ENCODE data around the gene APH1B.
A peak's percentile ranks its signal among the peaks of the same experiment; 100 is the strongest.
"Not testable (repeated sequence)": the region's sequence is repeated elsewhere in the genome, so short reads cannot be mapped to it uniquely, and the experiment has no call there.

The APH1B gene

DNA sequence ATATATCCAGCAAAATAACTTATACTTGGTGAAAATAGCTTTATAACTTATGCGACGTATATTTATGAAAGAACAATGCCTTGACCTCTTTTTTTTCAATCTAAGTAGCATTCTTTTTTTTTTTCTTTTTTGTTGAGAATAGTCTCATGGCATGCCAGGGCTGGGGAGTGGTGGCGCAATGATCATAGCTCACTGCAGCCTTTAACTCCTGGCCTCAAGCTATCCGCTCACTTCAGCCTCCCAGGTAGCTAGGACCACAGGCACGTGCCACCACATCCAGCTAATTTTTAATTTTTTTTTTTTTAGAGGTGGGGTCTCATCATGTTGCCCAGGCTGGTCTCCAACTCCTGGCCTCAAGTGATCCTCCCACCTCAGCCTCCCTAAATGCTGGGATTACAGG is 44.5 kb upstream of the APH1B start:
- in situ Hi-C loops (cut with HindIII; ENCODE audit: low pct_ligation_motif_present, low sequenced_read_pairs), result no loop called here
- peak overlapping the region; percentile 99 for H3K27ac ChIP-seq
- DNase-seq, result no peak

DNA sequence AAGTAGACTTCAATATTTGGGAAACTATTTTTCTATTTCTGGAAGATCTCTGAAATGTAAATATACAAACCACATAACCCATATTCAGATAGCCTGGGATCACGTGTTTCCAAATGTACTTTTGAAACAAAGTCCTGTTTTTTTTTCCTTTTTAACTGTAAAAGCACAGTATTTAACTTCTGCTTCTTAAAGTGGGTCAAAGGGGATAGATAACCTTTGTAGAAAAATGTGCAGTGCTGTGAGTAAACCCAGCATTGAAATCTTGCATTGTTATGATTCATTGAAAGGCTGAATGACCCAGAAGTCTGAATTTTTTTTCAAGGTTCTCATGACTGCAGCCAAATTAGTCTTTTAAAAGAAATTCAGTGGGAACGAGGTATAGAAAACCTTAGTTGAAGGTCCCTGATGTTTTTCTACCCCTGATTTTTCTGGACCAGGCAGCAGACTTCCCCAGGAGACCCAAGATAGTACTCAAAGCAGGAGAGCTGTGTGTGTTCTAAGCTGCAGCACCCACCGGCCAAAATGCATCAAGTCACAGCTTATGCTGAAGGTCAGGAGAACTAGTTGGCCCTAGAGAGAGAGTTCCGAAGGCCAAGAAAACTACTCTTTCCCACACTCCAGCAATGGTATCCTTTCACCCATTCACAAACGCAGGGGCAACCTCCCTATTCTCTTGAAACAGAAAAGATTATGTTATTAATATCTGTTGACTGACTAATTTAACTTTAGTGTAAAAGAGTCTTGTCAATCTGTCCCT is 43.6 kb upstream of the APH1B start:
- TF ChIP-seq, protein P1, sequence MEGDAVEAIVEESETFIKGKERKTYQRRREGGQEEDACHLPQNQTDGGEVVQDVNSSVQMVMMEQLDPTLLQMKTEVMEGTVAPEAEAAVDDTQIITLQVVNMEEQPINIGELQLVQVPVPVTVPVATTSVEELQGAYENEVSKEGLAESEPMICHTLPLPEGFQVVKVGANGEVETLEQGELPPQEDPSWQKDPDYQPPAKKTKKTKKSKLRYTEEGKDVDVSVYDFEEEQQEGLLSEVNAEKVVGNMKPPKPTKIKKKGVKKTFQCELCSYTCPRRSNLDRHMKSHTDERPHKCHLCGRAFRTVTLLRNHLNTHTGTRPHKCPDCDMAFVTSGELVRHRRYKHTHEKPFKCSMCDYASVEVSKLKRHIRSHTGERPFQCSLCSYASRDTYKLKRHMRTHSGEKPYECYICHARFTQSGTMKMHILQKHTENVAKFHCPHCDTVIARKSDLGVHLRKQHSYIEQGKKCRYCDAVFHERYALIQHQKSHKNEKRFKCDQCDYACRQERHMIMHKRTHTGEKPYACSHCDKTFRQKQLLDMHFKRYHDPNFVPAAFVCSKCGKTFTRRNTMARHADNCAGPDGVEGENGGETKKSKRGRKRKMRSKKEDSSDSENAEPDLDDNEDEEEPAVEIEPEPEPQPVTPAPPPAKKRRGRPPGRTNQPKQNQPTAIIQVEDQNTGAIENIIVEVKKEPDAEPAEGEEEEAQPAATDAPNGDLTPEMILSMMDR (IDR thresholded peaks at IDR 0.05; ENCODE audit: low read depth, low read length, missing control alignments), result no peak
- H3K36me3 ChIP-seq (replicated peaks), result no peaks in the 10 kb centered on the region
- DNase-seq, result peak; percentile 83
- H3K27me3 ChIP-seq (replicated peaks), result no peaks in the 10 kb centered on the region
- peak overlapping the region; percentile 99 for H3K27ac ChIP-seq
- in situ Hi-C loops (cut with HindIII; ENCODE audit: low pct_ligation_motif_present, low sequenced_read_pairs), result no loop called here
- no peak overlapping the region for H3K4me3 ChIP-seq (ENCODE audit: low read depth, low read length)

More for the DNA sequence above, 44.5 kb upstream of the APH1B start:
- no peak overlapping the region for H3K4me3 ChIP-seq (ENCODE audit: low read depth, low read length)
- TF ChIP-seq, protein P1 (IDR thresholded peaks at IDR 0.05; ENCODE audit: low read depth, low read length, missing control alignments), result no peak
- H3K27me3 ChIP-seq (replicated peaks), result no peaks in the 10 kb centered on the region
- H3K36me3 ChIP-seq (replicated peaks), result no peaks in the 10 kb centered on the region

DNA sequence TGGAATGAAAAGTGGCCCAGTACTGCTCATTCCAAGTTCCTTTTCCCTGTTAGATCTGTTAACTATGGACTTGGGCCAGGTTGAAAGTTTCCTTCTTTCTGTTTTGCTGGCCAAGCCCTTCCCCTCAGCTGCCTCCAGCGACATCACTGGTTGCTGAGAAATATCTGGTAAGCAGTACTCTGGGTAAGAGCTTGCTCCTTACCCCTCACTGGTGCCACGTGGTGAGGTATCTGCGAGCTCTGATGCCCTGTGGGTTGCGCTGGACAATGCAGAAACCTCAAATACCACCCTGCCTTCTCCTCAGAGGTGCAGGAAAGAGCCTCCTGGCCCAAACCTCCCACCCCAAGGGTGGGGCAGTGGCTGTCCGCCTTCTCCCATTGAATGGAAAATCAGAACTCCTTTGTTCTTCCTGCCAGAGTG is 42.9 kb upstream of the APH1B start:
- H3K4me3 ChIP-seq (ENCODE audit: low read depth, low read length), result no peak overlapping the region
- peak overlapping the region; percentile 99 for H3K27ac ChIP-seq
- DNase-seq, result peak; percentile 80
- no peaks in the 10 kb centered on the region for H3K27me3 ChIP-seq (replicated peaks)
- TF ChIP-seq, protein P1 (IDR thresholded peaks at IDR 0.05; ENCODE audit: low read depth, low read length, missing control alignments), result no peak
- in situ Hi-C loops (cut with HindIII; ENCODE audit: low pct_ligation_motif_present, low sequenced_read_pairs), result no loop called here
- H3K36me3 ChIP-seq (replicated peaks), result no peaks in the 10 kb centered on the region

DNA sequence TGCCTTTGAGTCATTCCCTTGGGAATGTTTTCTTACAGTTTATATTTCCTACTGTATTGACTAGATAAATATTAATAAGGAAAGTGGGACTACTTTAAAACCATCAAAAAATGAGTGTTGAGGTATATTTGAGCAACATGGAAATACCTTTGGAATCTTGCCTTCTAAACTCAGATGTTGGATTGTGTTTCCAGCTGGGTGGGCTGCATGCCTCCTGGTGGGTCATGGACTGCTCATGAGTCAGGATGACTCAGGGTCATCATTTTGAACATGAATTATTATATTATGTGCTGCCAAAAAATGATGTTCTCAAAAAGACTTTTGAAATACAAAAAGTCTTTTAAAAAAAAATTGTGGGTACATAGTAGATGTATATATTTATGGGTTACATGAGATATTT is 41.1 kb upstream of the APH1B start:
- Histone ChIP-seq H3K4me3 (ENCODE audit: low read depth, low read length) (no peak overlapping the region), H3K36me3 (replicated peaks) (no peaks in the 10 kb centered on the region), H3K27me3 (replicated peaks) (no peaks in the 10 kb centered on the region), H3K27ac (peak overlapping the region; percentile 82)
- TF ChIP-seq, protein P1 (IDR thresholded peaks at IDR 0.05; ENCODE audit: low read depth, low read length, missing control alignments), result no peak
- peak; percentile 79 for DNase-seq
- in situ Hi-C loops (cut with HindIII; ENCODE audit: low pct_ligation_motif_present, low sequenced_read_pairs), result no loop called here

DNA sequence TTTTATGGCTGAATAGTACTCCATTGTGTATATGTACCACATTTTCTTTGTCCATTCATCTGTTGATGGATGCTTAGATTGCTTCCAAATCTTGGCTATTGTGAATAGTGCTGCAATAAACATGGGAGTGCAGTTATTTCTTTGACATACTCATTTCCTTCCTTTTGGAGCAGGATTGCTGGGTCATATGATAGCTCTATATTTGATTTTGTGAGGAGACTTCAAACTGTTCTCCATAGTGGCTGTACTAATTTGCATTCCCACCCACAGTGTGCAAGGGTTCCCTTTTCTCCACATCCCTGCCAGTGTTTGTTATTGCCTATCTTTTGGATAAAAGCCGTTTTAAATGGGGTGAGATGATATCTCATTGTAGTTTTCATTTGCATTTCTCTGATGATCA is 40.3 kb upstream of the APH1B start:
- H3K36me3 ChIP-seq (replicated peaks); H3K4me3 ChIP-seq (ENCODE audit: low read depth, low read length); DNase-seq; in situ Hi-C loops (cut with HindIII; ENCODE audit: low pct_ligation_motif_present, low sequenced_read_pairs); H3K27me3 ChIP-seq (replicated peaks): not testable (repeated sequence)
- peak overlapping the region; percentile 82 for H3K27ac ChIP-seq

DNA sequence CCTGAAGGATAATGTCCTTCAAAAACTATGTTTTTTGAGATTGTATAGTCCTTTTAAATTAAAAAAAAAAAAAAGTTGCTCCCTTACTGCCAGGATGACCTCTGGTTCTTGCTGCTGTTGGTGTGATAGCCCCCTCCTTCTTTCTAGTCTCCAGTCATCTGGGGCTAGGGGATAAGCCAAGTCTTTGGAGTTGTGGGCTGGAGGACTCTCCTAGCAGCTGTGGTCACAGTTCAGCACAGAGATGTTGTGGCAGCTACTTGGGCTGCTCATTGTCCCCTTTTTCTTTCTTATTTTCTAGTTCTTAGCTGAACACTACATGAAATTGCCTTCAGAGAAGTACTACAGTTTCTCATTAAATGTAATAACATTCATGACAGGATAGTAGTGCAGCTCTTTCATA is 39.2 kb upstream of the APH1B start:
- Histone ChIP-seq H3K27me3 (replicated peaks) (no peaks in the 10 kb centered on the region), H3K36me3 (replicated peaks) (no peaks in the 10 kb centered on the region), H3K27ac (peak overlapping the region; percentile 62), H3K4me3 (ENCODE audit: low read depth, low read length) (no peak overlapping the region)
- in situ Hi-C loops (cut with HindIII; ENCODE audit: low pct_ligation_motif_present, low sequenced_read_pairs), result no loop called here
- TF ChIP-seq, protein P1 (IDR thresholded peaks at IDR 0.05; ENCODE audit: low read depth, low read length, missing control alignments), result no peak
- no peak for DNase-seq

All from brain microvascular endothelial cell (primary cell).